Stomach (tissue), 4 donors: Measurements from ENCODE around the gene IGF2BP3.

Experiments
- CTCF ChIP-seq, 7 experiments: fragments of 450-650 bp in 4 of 7; fragments of 200-600 bp in 3 of 7; sonication (generic) in 3 of 7; IDR thresholded peaks; one replicate each; pipeline ENCODE4 v1.5.1; 2016 to 2019; ENCODE audit warnings: antibody characterized with exemption in 7 of 7, control low read depth in 2 of 7, mild to moderate bottlenecking in 1 of 7
- POLR2A ChIP-seq, 4 donors: fragments of 450-650 bp; IDR thresholded peaks; one replicate each; pipeline ENCODE4 v1.6.1; 2016; ENCODE audit warnings: antibody characterized with exemption in 4 of 4, control low read depth in 2 of 4, mild to moderate bottlenecking in 1 of 4, moderate library complexity in 1 of 4
- POLR2AphosphoS5 ChIP-seq, 3 donors: sonication (generic); formaldehyde crosslinking; IDR thresholded peaks; one replicate each; pipeline ENCODE4 v1.6.1; 2016; ENCODE audit warnings: antibody characterized with exemption in 3 of 3

GRCh38 chr7:23418046-23418445, 52.2 kb downstream of the IGF2BP3 start:
- no peak for TF ChIP-seq POLR2A (IDR thresholded peaks at IDR 0.05)
- TF ChIP-seq POLR2AphosphoS5 (IDR thresholded peaks at IDR 0.05) = no peak
- no peak for TF ChIP-seq CTCF (IDR thresholded peaks at IDR 0.05)
